Measurements from ENCODE around the gene PJA2.
A peak's percentile ranks its signal among the peaks of the same experiment; 100 is the strongest.

PJA2 gene

DNA sequence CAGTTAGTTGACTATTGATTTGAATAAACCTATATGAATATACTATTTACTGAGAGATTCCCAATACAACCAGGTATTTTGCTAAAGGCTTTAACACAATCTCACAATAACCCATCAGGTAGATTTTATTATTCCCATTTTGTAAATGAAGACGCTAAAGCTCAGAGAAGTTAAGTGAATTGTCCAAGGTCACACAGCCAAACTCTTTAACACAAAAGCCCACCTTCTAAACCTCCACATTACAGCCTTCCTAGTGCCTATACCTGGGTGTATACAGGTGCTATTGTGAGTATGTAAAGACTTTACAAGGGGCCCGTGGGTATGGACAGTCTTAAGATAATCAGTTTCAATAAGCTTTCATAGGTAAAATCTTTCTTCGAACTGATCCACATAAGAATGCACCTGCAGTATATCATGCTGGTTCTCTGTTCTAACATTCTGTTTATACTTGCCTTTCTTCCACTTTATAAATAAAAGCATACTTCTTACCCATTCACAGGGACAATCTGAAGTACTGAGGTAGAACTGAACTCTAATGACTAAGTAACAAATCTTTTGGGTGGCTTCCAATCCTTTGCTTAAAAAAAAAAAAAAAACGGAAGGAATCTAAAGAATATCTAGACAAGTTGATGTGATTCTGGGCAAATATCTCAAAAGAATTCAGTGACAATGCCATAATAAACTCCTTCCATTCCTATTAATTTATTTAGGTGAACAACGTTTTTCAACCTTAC is 59.1 kb downstream of the PJA2 start:
- no peak for DNase-seq (ENCODE audit: low spot score)

DNA sequence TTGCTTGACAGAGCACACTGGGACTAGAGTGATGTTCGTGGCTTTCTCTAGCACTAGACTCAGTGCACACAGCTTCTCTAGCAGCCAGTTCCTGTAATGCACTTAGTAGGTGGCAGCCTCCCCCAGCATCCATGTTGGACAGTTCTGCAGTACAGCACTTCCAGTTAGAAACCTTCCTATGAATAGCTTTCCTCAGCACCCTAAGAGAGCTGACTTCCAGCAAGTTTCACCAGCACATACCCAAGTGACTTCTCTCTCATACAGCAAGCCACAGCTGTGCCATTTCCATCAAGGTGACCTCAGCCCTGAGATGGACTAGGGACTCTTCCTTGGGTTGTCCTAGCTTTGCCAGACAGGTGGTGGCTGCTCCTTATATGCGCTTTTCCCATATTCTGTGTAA is 60.4 kb downstream of the PJA2 start:
- DNase-seq (ENCODE audit: low spot score): no peak

DNA sequence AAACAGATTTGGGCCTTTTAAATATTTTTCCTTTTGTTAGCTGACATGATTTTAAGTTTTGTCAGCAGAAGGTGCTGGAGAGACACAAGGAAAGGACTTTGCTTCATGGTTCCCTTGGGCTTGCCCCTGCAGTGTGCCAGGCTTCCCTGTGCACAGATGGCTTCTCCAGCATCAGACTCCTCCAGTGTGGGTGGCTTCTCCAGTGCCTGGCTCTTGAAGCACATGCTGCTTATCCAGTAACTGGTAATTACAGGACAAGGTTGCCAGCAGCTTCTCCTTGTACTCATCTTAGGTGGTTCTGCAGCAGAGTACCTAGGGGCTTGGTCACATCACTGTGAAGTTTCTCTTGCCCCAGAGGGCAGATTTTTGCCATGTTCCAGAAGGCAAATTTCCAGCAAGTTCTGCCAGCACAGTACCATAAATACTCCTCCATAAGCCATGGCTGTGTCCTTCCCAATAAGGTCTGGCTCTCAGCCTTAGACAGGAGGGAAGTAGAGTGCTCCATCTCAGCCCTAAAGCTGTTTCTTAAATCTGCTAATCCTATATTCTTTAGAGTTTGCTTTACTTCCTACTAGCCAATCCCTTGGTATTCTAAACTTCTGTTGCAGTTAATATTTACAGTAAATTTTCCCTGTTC is 62.4 kb downstream of the PJA2 start:
- DNase-seq (ENCODE audit: low spot score): peak; percentile 19

DNA sequence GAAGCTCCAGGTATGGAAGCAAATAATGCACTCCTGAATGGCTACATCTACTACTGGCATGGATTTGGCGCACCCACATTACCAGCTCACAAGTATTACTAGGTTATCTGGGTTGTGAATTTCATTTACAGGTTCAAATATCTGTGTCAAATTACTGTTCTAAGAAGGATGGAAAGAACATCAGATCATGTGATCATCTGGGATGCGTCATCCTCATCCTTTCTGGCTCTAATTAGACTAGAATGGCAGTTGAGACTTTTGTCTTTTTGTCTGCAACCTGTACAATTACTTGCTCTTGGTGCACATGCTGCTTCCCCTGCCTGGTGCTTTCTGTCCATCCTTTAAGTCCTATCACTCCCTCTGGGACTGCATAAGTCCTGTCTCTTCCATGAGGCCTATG is 64.1 kb downstream of the PJA2 start:
- no peak for DNase-seq (ENCODE audit: low spot score)

DNA sequence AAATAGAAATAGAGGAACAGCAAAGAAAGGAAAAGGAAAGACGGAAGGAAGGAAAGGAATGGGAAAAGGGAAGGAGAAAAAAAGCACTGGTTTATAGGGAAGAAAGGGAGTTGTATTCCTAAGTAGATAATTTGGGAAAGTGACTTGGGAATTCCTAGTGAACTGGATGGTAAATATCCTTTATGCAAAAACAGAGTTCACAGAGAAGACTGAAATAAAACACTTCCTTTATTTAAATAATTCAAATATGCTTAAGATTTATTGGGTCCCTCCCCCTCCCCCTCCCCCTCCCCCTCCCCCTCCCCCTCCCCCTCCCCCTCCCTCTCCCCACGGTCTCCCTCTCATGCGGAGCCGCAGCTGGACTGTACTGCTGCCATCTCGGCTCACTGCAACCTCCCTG is 69.4 kb downstream of the PJA2 start:
- DNase-seq (ENCODE audit: low spot score): no peak

DNA sequence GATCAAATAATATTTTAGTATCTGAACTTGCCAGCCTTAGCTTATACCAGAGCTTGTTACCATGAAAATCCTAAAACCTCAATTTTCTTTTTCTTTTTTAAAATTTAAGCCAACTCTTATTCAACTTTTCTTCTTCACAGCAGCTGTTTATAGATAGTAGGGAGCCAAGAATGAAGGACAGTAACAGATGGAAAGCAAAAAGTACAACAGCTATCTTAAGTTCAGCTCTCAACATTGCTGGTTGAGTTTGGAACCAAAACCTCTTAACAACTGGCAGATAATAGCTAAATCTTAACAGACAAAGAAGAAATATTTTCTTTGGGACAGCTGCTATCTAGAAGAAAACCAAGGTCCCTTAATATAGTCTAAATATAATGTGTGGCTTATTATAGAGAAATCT is 74.7 kb downstream of the PJA2 start:
- DNase-seq (ENCODE audit: low spot score): no peak

DNA sequence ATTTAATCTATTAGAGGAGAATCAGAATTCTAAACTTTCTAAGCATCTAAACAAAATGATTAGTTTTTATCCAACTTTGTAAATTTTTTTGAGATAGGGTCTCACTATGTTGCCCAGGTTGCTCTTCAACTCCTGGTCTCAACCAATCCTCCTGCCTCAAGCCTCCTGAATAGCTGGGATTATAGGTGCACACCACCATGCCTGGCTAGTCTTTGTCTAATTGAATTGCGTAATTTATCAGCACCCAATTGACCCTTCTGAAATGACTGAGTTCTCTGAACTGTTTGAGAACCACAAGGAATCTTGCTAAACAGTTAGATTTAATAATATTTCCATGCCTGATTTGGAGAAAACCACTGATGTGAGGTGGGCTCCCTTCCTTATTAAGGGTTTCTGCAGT is 75.7 kb downstream of the PJA2 start:
- DNase-seq (ENCODE audit: low spot score): no peak

DNA sequence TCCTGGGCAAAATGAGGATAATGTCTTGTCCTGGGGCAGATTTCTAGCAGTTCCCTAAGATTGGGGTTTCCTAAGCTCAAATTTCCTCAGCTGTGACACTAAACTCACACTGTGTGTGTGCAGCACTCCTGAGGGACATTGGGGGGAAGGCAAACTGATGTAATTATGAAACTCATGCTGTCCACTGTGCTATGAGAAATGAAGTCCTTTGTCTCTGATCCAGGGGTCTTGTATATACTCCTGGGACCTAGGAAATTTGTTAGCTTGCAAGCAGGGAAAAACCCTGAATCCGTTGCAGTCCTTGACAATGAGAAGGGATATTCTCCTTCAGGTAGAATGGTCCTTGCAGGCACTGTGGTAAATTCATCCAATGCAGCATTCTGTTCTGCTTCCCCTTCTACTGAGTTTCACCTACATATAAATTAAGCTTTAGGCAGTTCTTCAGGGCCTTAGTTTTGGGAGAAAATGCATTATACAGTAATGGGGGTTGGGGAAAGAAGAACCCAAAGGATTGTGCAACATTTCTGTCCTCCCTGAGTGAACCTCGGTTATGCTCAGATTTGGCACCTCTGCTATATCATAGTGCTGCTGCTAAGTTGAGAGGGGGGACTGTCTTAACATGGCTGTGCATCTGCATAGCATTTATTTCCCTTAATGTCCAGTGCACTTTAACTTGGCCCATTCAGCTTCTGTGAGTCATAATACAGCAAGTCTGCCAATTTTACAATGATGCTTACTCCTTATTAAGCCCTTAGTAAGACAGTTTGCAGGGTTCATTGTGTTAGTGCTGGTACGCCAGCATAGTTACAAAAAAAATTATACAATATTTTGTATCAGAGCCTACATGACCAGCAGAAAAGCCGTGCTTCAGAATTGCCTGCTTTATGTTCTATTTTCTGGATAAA is 80.2 kb downstream of the PJA2 start:
- no peak for DNase-seq (ENCODE audit: low spot score)

DNA sequence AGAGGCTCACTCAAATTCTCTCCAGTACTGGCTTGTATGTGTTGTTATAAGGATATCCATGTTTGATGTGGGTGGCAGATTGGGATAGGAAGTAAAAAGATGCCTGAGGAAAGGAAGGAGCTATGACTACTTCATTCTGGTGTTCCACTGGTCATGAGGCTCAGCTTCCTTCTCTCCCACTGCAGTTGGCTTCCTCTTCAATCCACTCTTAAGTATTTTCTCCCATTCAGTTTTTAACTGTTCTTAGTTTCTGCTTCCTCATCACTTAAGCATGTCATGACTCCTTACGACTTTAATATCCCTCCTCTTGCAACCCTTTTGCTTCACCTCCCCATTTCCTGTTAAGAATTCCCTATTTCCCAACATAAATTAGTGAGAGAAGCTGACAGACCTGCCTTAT is 81.1 kb downstream of the PJA2 start:
- DNase-seq (ENCODE audit: low spot score): no peak

DNA sequence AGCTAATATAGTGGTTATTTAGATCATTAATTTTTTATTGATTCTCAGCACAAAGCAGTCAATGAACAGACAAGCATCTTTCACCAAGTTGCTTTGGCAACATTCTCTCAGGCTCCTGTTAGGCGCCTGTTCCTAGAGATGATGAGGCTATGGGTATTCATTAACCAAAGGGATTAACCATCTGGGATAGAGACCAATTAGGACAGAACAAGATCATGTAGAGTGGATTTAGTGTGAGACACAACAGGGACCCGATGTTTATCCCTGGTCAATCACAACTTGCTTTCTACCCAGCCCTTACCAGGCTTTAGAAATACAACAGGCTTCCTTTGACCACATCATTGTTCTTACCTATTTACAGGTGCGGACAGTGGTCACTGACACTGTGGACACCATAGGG is 82.2 kb downstream of the PJA2 start:
- DNase-seq (ENCODE audit: low spot score): no peak

DNA sequence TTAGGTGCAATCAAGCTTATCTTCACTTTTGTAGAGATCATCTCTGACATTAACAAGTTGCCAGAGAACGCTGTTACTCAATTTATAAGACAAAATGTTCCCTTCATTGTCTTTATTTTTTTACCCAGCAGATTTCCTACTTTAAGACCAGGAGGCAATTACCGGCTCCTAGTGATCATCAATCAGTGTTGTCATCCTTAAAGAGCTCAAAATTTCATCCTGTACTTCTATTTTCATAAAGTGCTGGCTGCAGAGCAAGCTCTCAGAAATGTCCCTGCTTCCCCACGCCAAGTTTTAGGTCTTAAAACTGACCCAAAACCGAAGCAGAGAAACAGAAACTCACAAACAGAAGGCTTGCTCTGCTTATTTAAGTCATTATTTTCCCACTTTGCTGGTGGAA is 82.9 kb downstream of the PJA2 start:
- DNase-seq (ENCODE audit: low spot score): no peak

DNA sequence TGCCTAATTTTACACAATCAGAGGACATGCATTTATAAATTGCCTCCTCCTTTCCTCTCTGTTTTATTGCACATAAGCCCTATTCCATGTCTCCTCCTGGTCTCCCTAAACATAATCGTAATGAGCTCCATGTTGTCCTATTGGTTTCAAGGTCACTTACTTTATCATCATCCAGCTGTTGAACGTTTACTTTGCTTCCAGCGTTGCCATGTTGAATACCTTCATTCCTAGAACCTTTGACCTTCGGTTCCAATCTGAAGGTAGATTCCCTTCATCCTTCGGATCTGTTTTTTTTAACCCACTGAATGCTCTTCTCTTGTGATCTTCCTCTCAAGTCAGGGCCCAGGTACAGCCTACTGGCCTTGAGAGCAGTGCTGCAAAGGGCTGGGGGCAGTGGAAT is 84.3 kb downstream of the PJA2 start:
- DNase-seq (ENCODE audit: low spot score): no peak

DNA sequence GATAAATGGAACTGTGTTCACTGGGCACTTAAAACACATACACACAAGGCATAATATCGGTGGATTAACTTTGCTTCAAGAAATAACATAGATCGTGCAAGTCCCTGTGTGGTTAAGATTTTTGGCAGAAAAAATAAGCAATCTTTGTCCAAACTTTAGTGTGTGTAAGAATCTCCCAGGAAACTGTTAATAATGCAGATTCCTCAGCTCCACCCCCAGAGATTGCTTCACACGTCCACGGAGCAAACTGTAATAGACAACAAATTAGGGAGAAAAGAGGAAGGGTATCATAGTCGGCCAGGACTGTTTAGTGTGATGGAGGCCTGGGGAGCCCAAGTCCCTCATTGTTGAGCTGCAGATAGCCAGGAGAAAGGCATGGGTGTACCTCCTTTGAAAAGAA is 84.8 kb downstream of the PJA2 start:
- no peak for DNase-seq (ENCODE audit: low spot score)

DNA sequence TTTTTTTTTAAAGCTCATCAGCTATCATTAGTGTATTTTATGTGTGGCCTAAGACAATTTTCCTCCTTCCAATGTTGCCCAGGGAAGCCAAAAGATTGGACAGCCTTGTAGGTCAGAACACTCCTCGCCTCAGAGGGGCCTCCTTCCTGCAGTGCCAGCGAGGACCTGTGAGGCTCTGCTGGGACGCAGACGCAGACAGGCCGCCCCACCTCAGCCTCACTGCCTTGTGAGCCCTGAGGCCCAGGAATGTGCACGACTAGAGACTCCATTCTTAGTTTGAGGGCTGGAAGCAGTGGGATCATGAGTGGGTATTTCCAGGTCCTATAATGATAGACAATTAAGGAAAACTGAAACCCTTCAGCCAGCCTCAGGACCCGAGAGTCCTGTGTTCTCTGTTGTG is 85.4 kb downstream of the PJA2 start:
- no peak for DNase-seq (ENCODE audit: low spot score)

DNA sequence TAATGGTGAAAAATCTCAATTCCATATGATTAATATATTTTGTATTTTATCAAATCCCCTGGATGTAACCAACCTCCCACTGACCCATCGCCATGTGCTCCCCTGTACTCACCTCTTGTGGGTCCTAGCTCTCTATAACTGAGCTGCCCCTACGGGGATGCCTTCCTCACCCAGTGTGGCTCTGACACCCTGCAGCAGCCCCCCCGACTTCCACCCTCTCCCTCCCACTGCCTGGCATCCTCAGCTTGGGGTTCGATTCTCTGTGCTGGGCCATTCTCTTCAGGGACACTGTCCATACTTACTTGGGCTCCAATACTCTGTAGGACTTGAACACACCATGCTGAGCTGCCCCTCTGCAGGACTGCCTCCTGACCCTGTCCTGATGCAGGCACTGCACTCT is 87.1 kb downstream of the PJA2 start:
- DNase-seq (ENCODE audit: low spot score): no peak

DNA sequence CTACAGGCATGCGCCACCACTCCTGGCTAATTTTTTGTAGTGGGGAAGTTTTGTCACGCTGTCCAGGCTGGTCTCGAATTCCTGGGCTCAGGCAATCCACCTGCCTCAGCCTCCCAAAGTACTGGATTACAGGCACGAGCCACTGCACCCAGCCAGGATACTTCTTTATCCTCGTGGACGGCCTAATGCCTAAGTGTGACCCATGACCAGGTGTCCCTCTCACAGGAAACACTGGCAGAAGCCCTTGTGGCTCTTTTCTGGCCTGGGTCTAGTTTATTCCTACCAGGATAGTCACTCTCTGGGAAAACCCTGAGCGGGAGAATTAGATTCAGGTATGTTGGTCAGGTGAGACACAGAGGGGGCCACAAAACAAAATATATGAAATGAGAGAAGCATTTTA is 90.4 kb downstream of the PJA2 start:
- no peak for DNase-seq (ENCODE audit: low spot score)

DNA sequence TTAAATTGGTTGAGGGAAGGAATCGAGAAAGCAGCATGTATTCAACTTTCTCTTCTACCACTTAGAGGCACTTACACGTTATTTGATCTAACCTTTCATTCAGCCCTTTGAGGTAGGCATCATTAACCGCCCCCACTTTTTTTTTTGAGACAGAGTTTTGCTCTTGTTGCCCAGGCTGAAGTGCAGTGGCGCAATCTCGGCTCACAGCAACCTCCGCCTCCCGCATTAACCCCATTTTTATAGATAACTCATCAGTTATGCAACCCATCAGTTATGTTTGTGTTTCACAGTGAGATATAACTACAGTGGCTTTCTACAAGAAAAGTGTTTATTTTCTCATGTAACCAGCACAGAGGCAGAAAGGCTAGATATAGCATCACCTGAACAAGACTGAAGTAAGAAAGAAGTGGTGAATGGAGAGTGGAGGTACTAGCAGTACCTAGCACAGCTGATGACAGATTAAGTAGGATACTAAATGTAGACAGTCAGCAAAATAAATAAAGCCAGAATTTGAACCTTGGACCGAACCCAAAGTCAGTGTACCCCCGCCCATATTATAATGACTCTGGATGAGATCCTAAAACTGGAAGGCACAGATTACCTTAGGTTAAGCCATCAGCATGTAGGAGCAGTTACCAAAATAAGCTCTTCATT is 91.2 kb downstream of the PJA2 start:
- DNase-seq (ENCODE audit: low spot score): no peak

DNA sequence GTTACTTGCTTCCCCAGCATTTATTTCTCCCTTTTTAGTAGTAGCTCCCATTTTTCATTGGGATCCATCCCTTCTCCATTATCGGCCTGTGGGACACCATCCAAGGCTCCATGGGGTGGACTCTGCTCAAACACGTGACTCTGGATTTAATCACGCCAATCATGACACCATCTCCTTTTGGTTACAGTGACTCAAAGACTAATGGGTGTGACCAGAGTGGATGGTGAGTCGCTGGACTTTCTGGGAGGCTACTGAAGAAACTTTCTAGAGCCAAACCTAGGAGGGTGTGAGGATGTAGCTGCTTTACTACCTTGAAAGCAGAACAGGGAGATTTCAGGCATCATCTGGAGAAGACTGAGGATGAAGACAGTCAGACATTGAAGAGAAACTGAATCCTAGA is 93.1 kb downstream of the PJA2 start:
- no peak for DNase-seq (ENCODE audit: low spot score)

DNA sequence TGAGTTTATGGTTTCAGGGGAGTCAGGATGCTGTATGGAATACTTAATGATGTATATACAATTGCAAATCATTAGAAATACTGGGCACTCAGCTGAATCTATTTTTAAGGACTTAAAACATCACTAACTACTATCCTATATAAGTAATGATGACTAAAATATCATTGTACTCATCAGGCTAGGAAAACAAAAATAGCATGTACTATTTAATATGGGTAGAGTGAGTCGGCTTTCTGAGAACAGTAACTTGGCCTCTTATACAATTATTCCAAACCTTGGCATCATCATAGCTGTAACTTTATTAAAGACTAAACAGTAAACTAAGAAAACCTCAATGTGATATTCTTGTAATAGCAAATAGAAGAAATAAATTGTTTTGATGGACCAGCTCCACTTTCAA is 94.5 kb downstream of the PJA2 start:
- no peak for DNase-seq (ENCODE audit: low spot score)

DNA sequence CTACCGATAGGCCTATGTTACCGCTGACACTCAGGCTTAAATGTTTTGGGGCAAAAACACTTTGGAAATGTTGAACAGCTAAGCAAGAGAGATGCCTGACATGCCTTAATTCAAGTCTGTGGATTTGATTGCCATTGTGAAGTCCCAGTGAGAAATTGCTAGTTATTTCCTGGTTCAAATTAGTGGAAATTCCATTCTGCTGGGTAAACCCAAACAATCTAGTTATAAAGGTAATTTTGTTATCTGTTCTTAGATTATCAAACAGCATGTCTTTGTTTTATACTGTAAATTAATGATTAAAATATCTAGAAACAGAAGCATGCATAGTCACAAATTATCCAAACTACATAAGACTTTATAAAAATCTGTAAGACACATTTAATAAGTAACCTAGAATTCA is 96.6 kb downstream of the PJA2 start:
- DNase-seq (ENCODE audit: low spot score): no peak

DNA sequence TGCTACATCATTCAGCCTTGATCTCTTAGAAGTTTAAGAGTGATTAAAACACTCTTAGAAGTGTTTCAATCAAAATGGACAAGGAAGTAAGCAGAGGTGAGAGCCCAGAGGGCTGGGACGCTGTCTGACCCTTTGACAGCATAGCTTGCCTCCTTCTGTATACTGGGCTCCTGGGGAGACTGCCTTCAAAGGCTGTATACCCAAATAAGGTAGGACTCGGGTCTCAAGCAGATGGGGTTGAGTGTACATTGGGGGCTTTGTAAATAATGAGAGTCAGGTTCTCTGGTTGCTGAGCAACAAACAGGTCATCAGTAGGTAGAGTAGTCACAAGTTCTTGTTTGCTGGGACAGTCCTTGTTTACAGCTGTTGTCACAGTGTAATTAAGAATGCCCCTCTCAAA is 97.1 kb downstream of the PJA2 start:
- no peak for DNase-seq (ENCODE audit: low spot score)

DNA sequence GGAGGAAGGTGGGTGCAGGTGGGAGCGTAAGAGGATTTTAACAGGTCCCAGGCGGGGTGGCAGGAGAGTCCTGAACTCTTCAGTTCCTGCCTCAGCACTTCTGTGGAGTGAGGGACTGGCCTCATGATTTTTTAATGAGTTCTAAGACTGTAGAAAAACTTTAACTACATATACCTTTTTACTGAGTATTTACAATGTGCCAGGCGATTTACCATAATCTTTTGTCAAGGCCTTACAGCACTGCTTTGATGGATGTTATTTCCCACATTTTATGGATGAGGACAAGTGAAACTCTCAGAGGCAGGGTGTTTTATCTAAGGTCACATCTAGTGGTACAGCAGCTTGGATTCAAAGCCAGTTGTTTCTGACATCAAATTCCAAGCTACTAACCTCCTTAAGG is 99.5 kb downstream of the PJA2 start:
- no peak for DNase-seq (ENCODE audit: low spot score)

Measured in pons (tissue), 1 donor.